ENCODE results near the gene CYSLTR2. TPM values are rescaled to one million over a fixed set of nuclear protein-coding genes. Genes with fewer than 3 reads are reported as not detected.
"Not testable (repeated sequence)": the region's sequence is repeated elsewhere in the genome, so short reads cannot be mapped to it uniquely, and the experiment has no call there.

CYSLTR2 gene
- total RNA-seq, 1 experiment from 2014 or later = not detected

GRCh38 chr13:48642061-48642460 lies 11.7 kb upstream of the CYSLTR2 start:
- in situ Hi-C loops (cut with HindIII; ENCODE audit: low sequenced_read_pairs) = no loop called here

GRCh38 chr13:48643159-48643558 lies 10.6 kb upstream of the CYSLTR2 start:
- no peak for DNase-seq (ENCODE audit: low spot score)
- in situ Hi-C loops (cut with HindIII; ENCODE audit: low sequenced_read_pairs) = no loop called here

More at GRCh38 chr13:48642061-48642460, 11.7 kb upstream of the CYSLTR2 start:
- DNase-seq (ENCODE audit: low spot score) = no peak

- no peak for DNase-seq (ENCODE audit: low spot score)
- in situ Hi-C loops (cut with HindIII; ENCODE audit: low sequenced_read_pairs) = no loop called here
These were observed 9.6 kb upstream of the CYSLTR2 start for GRCh38 chr13:48644141-48644540.

GRCh38 chr13:48644951-48645350 lies 8.8 kb upstream of the CYSLTR2 start:
- in situ Hi-C loops (cut with HindIII; ENCODE audit: low sequenced_read_pairs) = no loop called here
- no peak for DNase-seq (ENCODE audit: low spot score)

- in situ Hi-C loops (cut with HindIII; ENCODE audit: low sequenced_read_pairs) = no loop called here
- no peak for DNase-seq (ENCODE audit: low spot score)
These were observed 7.9 kb upstream of the CYSLTR2 start for GRCh38 chr13:48645845-48646244.

- no peak for DNase-seq (ENCODE audit: low spot score)
- in situ Hi-C loops (cut with HindIII; ENCODE audit: low sequenced_read_pairs) = no loop called here
These were observed 6.9 kb upstream of the CYSLTR2 start for GRCh38 chr13:48646791-48647190.

GRCh38 chr13:48647625-48648024 lies 6.1 kb upstream of the CYSLTR2 start:
- DNase-seq (ENCODE audit: low spot score) = no peak
- in situ Hi-C loops (cut with HindIII; ENCODE audit: low sequenced_read_pairs) = no loop called here

GRCh38 chr13:48648446-48648845 lies 5.3 kb upstream of the CYSLTR2 start:
- in situ Hi-C loops (cut with HindIII; ENCODE audit: low sequenced_read_pairs) = no loop called here
- no peak for DNase-seq (ENCODE audit: low spot score)

GRCh38 chr13:48652851-48653471 lies 768 bp upstream of the CYSLTR2 start:
- no peak for DNase-seq (ENCODE audit: low spot score)
- in situ Hi-C loops (cut with HindIII; ENCODE audit: low sequenced_read_pairs) = no loop called here

- DNase-seq (ENCODE audit: low spot score) = no peak
- in situ Hi-C loops (cut with HindIII; ENCODE audit: low sequenced_read_pairs) = no loop called here
These were observed 782 bp downstream of the CYSLTR2 start for GRCh38 chr13:48654511-48654910.

GRCh38 chr13:48655291-48655690 lies 1.6 kb downstream of the CYSLTR2 start:
- in situ Hi-C loops (cut with HindIII; ENCODE audit: low sequenced_read_pairs) = no loop called here
- no peak for DNase-seq (ENCODE audit: low spot score)

- in situ Hi-C loops (cut with HindIII; ENCODE audit: low sequenced_read_pairs) = no loop called here
- no peak for DNase-seq (ENCODE audit: low spot score)
These were observed 2.9 kb downstream of the CYSLTR2 start for GRCh38 chr13:48656608-48657007.

GRCh38 chr13:48660361-48661076 lies 6.8 kb downstream of the CYSLTR2 start:
- no peak for DNase-seq (ENCODE audit: low spot score)
- in situ Hi-C loops (cut with HindIII; ENCODE audit: low sequenced_read_pairs) = no loop called here

GRCh38 chr13:48661107-48661506 lies 7.4 kb downstream of the CYSLTR2 start:
- in situ Hi-C loops (cut with HindIII; ENCODE audit: low sequenced_read_pairs) = no loop called here
- DNase-seq (ENCODE audit: low spot score) = no peak

GRCh38 chr13:48662226-48662625 lies 8.5 kb downstream of the CYSLTR2 start:
- DNase-seq (ENCODE audit: low spot score) = no peak
- in situ Hi-C loops (cut with HindIII; ENCODE audit: low sequenced_read_pairs) = no loop called here

- in situ Hi-C loops (cut with HindIII; ENCODE audit: low sequenced_read_pairs) = no loop called here
- no peak for DNase-seq (ENCODE audit: low spot score)
These were observed 13.4 kb downstream of the CYSLTR2 start for GRCh38 chr13:48667136-48667535.

GRCh38 chr13:48671421-48671820 lies 17.7 kb downstream of the CYSLTR2 start:
- DNase-seq (ENCODE audit: low spot score); in situ Hi-C loops (cut with HindIII; ENCODE audit: low sequenced_read_pairs): not testable (repeated sequence)

GRCh38 chr13:48675247-48675646 lies 21.5 kb downstream of the CYSLTR2 start:
- DNase-seq (ENCODE audit: low spot score) = no peak
- in situ Hi-C loops (cut with HindIII; ENCODE audit: low sequenced_read_pairs) = no loop called here

GRCh38 chr13:48678316-48678715 lies 24.6 kb downstream of the CYSLTR2 start:
- no peak for DNase-seq (ENCODE audit: low spot score)
- in situ Hi-C loops (cut with HindIII; ENCODE audit: low sequenced_read_pairs) = no loop called here

GRCh38 chr13:48679941-48680680 lies 26.4 kb downstream of the CYSLTR2 start:
- in situ Hi-C loops (cut with HindIII; ENCODE audit: low sequenced_read_pairs) = no loop called here
- peak; percentile 16 for DNase-seq (ENCODE audit: low spot score)
